Femur (tissue), 1 donor: ENCODE measurements around the gene SULT1C4.
"Not testable (repeated sequence)": the region's sequence is repeated elsewhere in the genome, so short reads cannot be mapped to it uniquely, and the experiment has no call there.

Experiments used
- DNase-seq: peaks from one replicate; pipeline ENCODE4 v3.0.0-alpha.2; 2017

SULT1C4 gene

GRCh38 chr2:108377815-108378630 is at the start of gene SULT1C4:
Gene SULT1C4, plus strand, starts transcription at chr2:108377954. Its CDS starts 384 bp downstream, at chr2:108378338.
- peak; percentile 94 for DNase-seq

- no peak for DNase-seq
These were observed 48.0 kb upstream of the SULT1C4 start for GRCh38 chr2:108329771-108330170.

- DNase-seq, result peak; percentile 31
These were observed 46.8 kb upstream of the SULT1C4 start for GRCh38 chr2:108330979-108331378.

- no peak for DNase-seq
These were observed 31.8 kb upstream of the SULT1C4 start for GRCh38 chr2:108345951-108346350.

GRCh38 chr2:108346827-108347226 is 30.9 kb upstream of the SULT1C4 start:
- DNase-seq, result no peak

- no peak for DNase-seq
These were observed 30.0 kb upstream of the SULT1C4 start for GRCh38 chr2:108347786-108348185.

GRCh38 chr2:108348816-108349570 is 28.8 kb upstream of the SULT1C4 start:
- DNase-seq, result no peak

- DNase-seq, result no peak
These were observed 28.2 kb upstream of the SULT1C4 start for GRCh38 chr2:108349571-108349928.

- no peak for DNase-seq
These were observed 25.9 kb upstream of the SULT1C4 start for GRCh38 chr2:108351889-108352288.

- no peak for DNase-seq
These were observed 23.6 kb upstream of the SULT1C4 start for GRCh38 chr2:108354136-108354535.

- DNase-seq, result no peak
These were observed 21.6 kb upstream of the SULT1C4 start for GRCh38 chr2:108355906-108356734.

- not testable (repeated sequence) for DNase-seq
These were observed 18.4 kb upstream of the SULT1C4 start for GRCh38 chr2:108359336-108359735.

GRCh38 chr2:108360776-108361468 is 16.8 kb upstream of the SULT1C4 start:
- no peak for DNase-seq

- DNase-seq, result no peak
These were observed 14.5 kb upstream of the SULT1C4 start for GRCh38 chr2:108363024-108363907.

GRCh38 chr2:108363908-108364225 is 13.9 kb upstream of the SULT1C4 start:
- DNase-seq, result no peak

- no peak for DNase-seq
These were observed 13.0 kb upstream of the SULT1C4 start for GRCh38 chr2:108364676-108365297.

GRCh38 chr2:108365656-108366055 is 12.1 kb upstream of the SULT1C4 start:
- DNase-seq, result no peak

- DNase-seq, result no peak
These were observed 10.7 kb upstream of the SULT1C4 start for GRCh38 chr2:108367014-108367413.

GRCh38 chr2:108367561-108368175 is 10.1 kb upstream of the SULT1C4 start:
- DNase-seq, result no peak

- DNase-seq, result no peak
These were observed 8.6 kb upstream of the SULT1C4 start for GRCh38 chr2:108369153-108369552.

- no peak for DNase-seq
These were observed 7.7 kb upstream of the SULT1C4 start for GRCh38 chr2:108370080-108370479.
